Testis (tissue), 2 donors: ENCODE data around the gene KCNMB1.

Source experiments
- CTCF ChIP-seq, 3 experiments: fragments of 450-650 bp in 2 of 3; fragments of 200-600 bp in 1 of 3; sonication (generic) in 1 of 3; IDR thresholded peaks; one replicate each; pipeline ENCODE4 v1.5.1; 2016 to 2019; ENCODE audit warnings: antibody characterized with exemption in 3 of 3, mild to moderate bottlenecking in 2 of 3, moderate library complexity in 1 of 3
- POLR2A ChIP-seq: fragments of 450-650 bp; IDR thresholded peaks from one replicate; pipeline ENCODE4 v1.6.1; 2017; ENCODE audit warnings: antibody characterized with exemption, mild to moderate bottlenecking, moderate library complexity

- no peak for TF ChIP-seq CTCF (IDR thresholded peaks at IDR 0.05)
- TF ChIP-seq POLR2A, result no peak
Observed at GRCh38 chr5:170387775-170388639, 1.2 kb downstream of the KCNMB1 start.
